ENCODE data around the gene PPP1R1A.

PPP1R1A gene

DNA sequence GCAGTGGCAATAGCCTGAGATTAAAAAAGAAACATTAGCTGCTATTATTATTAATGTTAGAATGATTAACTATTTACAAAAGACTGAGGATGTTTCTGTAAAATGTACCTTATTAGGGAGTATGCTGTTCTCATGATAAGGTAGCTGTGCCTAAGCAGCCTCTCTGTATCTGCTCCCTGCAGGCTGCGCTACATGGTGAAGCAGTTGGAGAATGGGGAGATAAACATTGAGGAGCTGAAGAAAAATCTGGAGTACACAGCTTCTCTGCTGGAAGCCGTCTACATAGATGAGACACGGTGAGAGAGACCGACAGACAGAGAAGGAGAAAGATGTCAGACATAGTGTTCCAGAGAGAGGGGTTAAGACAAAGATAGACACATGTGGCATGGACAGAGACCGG, 21.7 kb downstream of the PPP1R1A start:
- Histone ChIP-seq H3K27me3 (ENCODE audit: low read depth, low read length) (no peaks in the 10 kb centered on the region), H3K9me3 (ENCODE audit: control insufficient read depth in 1 of 2, low read length in 2 of 2) (no peaks in the 10 kb centered on the region), H3K36me3 (ENCODE audit: control insufficient read depth in 1 of 2, insufficient read depth in 2 of 2, low read length in 2 of 2) (peaks cover 5 to 10% of the 10 kb centered on the region in 2 donors), H3K4me1 (ENCODE audit: control insufficient read depth in 1 of 2, insufficient read depth in 2 of 2, low read length in 2 of 2) (peaks cover 0 to 43% of the 10 kb centered on the region in 2 donors), H3K4me3 (ENCODE audit: low read depth in 1 of 2, low read length in 2 of 2) (no peak overlapping the region), H3K27ac (ENCODE audit: low read length) (no peak overlapping the region)

DNA sequence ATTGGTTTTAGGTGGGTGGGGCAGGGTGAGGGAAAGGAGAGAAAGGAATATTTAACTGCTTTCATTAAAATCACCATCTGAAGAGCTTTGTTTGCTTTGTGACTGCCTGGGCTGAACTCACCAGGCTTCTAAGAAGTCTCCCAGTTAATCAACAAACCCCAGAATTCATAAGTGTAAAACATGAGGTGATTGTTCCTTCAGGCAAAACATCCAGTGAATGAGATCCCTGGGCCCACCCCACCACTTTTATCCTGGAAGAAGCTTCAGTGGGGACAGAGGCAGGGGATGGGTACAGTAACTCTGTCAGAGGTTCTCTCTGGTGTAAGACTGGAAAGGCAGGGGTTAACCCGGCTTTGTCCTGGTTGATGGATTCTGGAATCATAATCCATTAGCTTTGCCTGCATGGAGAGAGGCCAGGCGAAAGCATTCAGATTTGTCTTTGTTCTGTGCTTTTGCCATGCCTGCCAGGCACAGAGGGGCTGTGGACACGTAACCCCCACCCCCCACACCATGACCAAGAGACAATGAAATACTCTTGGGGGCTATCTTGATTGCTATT, 22.4 kb downstream of the PPP1R1A start:
- no peaks in the 10 kb centered on the region for H3K9me3 ChIP-seq (ENCODE audit: control insufficient read depth in 1 of 2, low read length in 2 of 2)
- peaks cover 0 to 50% of the 10 kb centered on the region in 2 donors for H3K4me1 ChIP-seq (ENCODE audit: control insufficient read depth in 1 of 2, insufficient read depth in 2 of 2, low read length in 2 of 2)
- H3K4me3 ChIP-seq (ENCODE audit: low read depth in 1 of 2, low read length in 2 of 2) = no peak overlapping the region
- H3K27me3 ChIP-seq (ENCODE audit: low read depth, low read length) = no peaks in the 10 kb centered on the region
- no peak overlapping the region for H3K27ac ChIP-seq (ENCODE audit: low read length)
- H3K36me3 ChIP-seq (ENCODE audit: control insufficient read depth in 1 of 2, insufficient read depth in 2 of 2, low read length in 2 of 2) = peaks cover 5 to 10% of the 10 kb centered on the region in 2 donors

DNA sequence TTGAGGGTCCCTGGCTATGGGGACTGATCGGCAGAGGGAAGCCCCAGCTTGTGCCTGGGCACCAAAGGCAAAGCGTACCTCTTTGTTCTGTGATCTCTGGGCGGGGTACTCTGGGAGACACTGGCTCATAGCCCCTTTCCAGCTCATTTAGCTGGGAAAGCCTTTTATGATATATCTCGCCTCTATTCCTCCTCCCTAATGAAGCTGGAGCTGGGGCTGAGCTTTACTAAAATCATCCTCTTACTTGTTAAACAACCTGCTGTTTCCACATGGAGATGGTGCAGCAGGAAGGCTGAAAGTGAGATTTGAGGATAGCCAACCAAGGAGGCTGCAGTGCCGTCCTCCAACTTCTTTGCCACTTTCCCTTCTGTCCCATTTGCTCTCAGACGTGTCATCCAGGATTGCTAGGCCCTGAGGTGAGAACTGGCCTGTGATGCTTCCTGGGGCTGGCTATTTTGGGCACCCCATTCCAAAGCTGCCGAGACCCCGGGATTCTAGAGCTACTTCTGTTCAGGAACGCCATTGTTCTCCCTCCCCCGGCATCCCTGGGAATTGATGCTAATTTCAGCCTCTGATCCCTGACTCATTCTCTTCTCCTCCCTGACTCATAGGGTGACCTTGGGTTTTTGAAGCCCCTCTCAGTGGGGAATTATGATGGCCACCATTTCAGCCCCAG, 23.0 kb downstream of the PPP1R1A start:
- Histone ChIP-seq H3K4me3 (ENCODE audit: low read depth in 1 of 2, low read length in 2 of 2) (no peak overlapping the region), H3K4me1 (ENCODE audit: control insufficient read depth in 1 of 2, insufficient read depth in 2 of 2, low read length in 2 of 2) (peaks cover 0 to 56% of the 10 kb centered on the region in 2 donors), H3K36me3 (ENCODE audit: control insufficient read depth in 1 of 2, insufficient read depth in 2 of 2, low read length in 2 of 2) (peaks cover 5 to 7% of the 10 kb centered on the region in 2 donors), H3K27ac (ENCODE audit: low read length) (no peak overlapping the region), H3K27me3 (ENCODE audit: low read depth, low read length) (no peaks in the 10 kb centered on the region), H3K9me3 (ENCODE audit: control insufficient read depth in 1 of 2, low read length in 2 of 2) (no peaks in the 10 kb centered on the region)

DNA sequence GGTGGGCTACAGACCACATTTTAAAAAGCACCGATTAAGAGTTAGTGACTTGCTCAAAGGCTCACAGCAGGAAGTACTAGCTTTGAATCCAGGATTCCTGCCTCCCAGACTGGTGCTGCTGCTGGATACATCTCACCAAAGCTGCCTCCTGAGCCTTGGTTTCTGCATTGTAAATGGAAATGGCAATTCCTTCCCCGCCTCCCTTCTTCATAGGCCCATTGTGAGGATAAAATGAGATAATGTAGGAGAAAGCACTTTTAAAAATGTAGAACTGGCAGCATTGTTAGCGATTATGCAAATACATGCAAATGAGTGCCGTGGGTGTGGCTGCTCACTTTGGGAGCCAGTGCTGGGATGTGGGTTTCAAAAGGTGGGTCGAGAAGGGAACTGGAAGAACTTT, 23.7 kb downstream of the PPP1R1A start:
- H3K27me3 ChIP-seq (ENCODE audit: low read depth, low read length) = no peaks in the 10 kb centered on the region
- H3K4me3 ChIP-seq (ENCODE audit: low read depth in 1 of 2, low read length in 2 of 2) = no peak overlapping the region
- peaks cover 0 to under 1% of the 10 kb centered on the region in 2 donors for H3K36me3 ChIP-seq (ENCODE audit: control insufficient read depth in 1 of 2, insufficient read depth in 2 of 2, low read length in 2 of 2)
- peaks cover 4 to 59% of the 10 kb centered on the region in 2 donors for H3K4me1 ChIP-seq (ENCODE audit: control insufficient read depth in 1 of 2, insufficient read depth in 2 of 2, low read length in 2 of 2)
- H3K27ac ChIP-seq (ENCODE audit: low read length) = no peak overlapping the region
- no peaks in the 10 kb centered on the region for H3K9me3 ChIP-seq (ENCODE audit: control insufficient read depth in 1 of 2, low read length in 2 of 2)

GRCh38 chr12:54563787-54564186, 24.7 kb downstream of the PPP1R1A start:
- H3K27me3 ChIP-seq (ENCODE audit: low read depth, low read length) = no peaks in the 10 kb centered on the region
- no peak overlapping the region for H3K4me3 ChIP-seq (ENCODE audit: low read depth in 1 of 2, low read length in 2 of 2)
- no peak overlapping the region for H3K27ac ChIP-seq (ENCODE audit: low read length)
- peaks cover 5 to 59% of the 10 kb centered on the region in 2 donors for H3K4me1 ChIP-seq (ENCODE audit: control insufficient read depth in 1 of 2, insufficient read depth in 2 of 2, low read length in 2 of 2)
- no peaks in the 10 kb centered on the region for H3K36me3 ChIP-seq (ENCODE audit: control insufficient read depth in 1 of 2, insufficient read depth in 2 of 2, low read length in 2 of 2)
- no peaks in the 10 kb centered on the region for H3K9me3 ChIP-seq (ENCODE audit: control insufficient read depth in 1 of 2, low read length in 2 of 2)

GRCh38 chr12:54562750-54563356, 25.6 kb downstream of the PPP1R1A start:
- peaks cover 5 to 59% of the 10 kb centered on the region in 2 donors for H3K4me1 ChIP-seq (ENCODE audit: control insufficient read depth in 1 of 2, insufficient read depth in 2 of 2, low read length in 2 of 2)
- H3K9me3 ChIP-seq (ENCODE audit: control insufficient read depth in 1 of 2, low read length in 2 of 2) = no peaks in the 10 kb centered on the region
- H3K4me3 ChIP-seq (ENCODE audit: low read depth in 1 of 2, low read length in 2 of 2) = peak overlapping the region in 1 of 2 donors; percentile 2
- H3K27me3 ChIP-seq (ENCODE audit: low read depth, low read length) = no peaks in the 10 kb centered on the region
- no peaks in the 10 kb centered on the region for H3K36me3 ChIP-seq (ENCODE audit: control insufficient read depth in 1 of 2, insufficient read depth in 2 of 2, low read length in 2 of 2)
- no peak overlapping the region for H3K27ac ChIP-seq (ENCODE audit: low read length)

DNA sequence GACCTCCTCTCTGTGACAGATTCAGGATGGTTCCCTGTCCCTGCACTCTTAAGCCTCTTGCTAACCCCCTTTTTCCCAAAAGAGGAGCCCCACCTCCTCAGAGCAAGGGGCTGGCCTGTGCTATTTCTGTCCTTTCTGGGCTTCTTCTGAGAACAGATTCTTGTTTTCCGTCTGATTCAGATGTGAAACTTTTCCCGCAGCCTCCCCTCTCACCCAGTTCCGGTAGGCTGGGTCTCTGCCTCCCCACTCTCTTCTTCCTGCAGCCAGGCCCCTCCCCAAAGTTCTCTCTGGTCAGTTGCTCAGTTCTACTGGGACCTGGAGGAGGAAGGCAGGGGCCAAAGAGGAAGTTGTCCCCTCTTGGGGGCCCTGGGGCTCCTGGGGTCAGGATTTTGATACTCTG, 27.3 kb downstream of the PPP1R1A start:
- H3K4me1 ChIP-seq (ENCODE audit: control insufficient read depth in 1 of 2, insufficient read depth in 2 of 2, low read length in 2 of 2) = peaks cover 5 to 54% of the 10 kb centered on the region in 2 donors
- no peaks in the 10 kb centered on the region for H3K27me3 ChIP-seq (ENCODE audit: low read depth, low read length)
- no peaks in the 10 kb centered on the region for H3K9me3 ChIP-seq (ENCODE audit: control insufficient read depth in 1 of 2, low read length in 2 of 2)
- peak overlapping the region; percentile 54 to 62 for H3K4me3 ChIP-seq (ENCODE audit: low read depth in 1 of 2, low read length in 2 of 2)
- peak overlapping the region; percentile 67 for H3K27ac ChIP-seq (ENCODE audit: low read length)
- H3K36me3 ChIP-seq (ENCODE audit: control insufficient read depth in 1 of 2, insufficient read depth in 2 of 2, low read length in 2 of 2) = no peaks in the 10 kb centered on the region

- Histone ChIP-seq H3K36me3 (ENCODE audit: control insufficient read depth in 1 of 2, insufficient read depth in 2 of 2, low read length in 2 of 2) (no peaks in the 10 kb centered on the region), H3K9me3 (ENCODE audit: control insufficient read depth in 1 of 2, low read length in 2 of 2) (no peaks in the 10 kb centered on the region), H3K27ac (ENCODE audit: low read length) (peak overlapping the region; percentile 67), H3K27me3 (ENCODE audit: low read depth, low read length) (no peaks in the 10 kb centered on the region), H3K4me1 (ENCODE audit: control insufficient read depth in 1 of 2, insufficient read depth in 2 of 2, low read length in 2 of 2) (peaks cover 5 to 46% of the 10 kb centered on the region in 2 donors), H3K4me3 (ENCODE audit: low read depth in 1 of 2, low read length in 2 of 2) (peak overlapping the region; percentile 54 to 62)
Measured at GRCh38 chr12:54560374-54560858, 28.0 kb downstream of the PPP1R1A start.

- Histone ChIP-seq H3K27ac (ENCODE audit: low read length) (no peak overlapping the region), H3K4me1 (ENCODE audit: control insufficient read depth in 1 of 2, insufficient read depth in 2 of 2, low read length in 2 of 2) (peaks cover 5 to 33% of the 10 kb centered on the region in 2 donors)
Measured at GRCh38 chr12:54558759-54559158, 29.7 kb downstream of the PPP1R1A start.

GRCh38 chr12:54558311-54558710, 30.1 kb downstream of the PPP1R1A start:
- no peaks in the 10 kb centered on the region for H3K27me3 ChIP-seq (ENCODE audit: low read depth, low read length)
- H3K9me3 ChIP-seq (ENCODE audit: control insufficient read depth in 1 of 2, low read length in 2 of 2) = no peaks in the 10 kb centered on the region
- peaks cover 5 to 29% of the 10 kb centered on the region in 2 donors for H3K4me1 ChIP-seq (ENCODE audit: control insufficient read depth in 1 of 2, insufficient read depth in 2 of 2, low read length in 2 of 2)
- H3K36me3 ChIP-seq (ENCODE audit: control insufficient read depth in 1 of 2, insufficient read depth in 2 of 2, low read length in 2 of 2) = no peaks in the 10 kb centered on the region
- H3K4me3 ChIP-seq (ENCODE audit: low read depth in 1 of 2, low read length in 2 of 2) = no peak overlapping the region
- H3K27ac ChIP-seq (ENCODE audit: low read length) = no peak overlapping the region

More at GRCh38 chr12:54558759-54559158, 29.7 kb downstream of the PPP1R1A start:
- Histone ChIP-seq H3K36me3 (ENCODE audit: control insufficient read depth in 1 of 2, insufficient read depth in 2 of 2, low read length in 2 of 2) (no peaks in the 10 kb centered on the region), H3K27me3 (ENCODE audit: low read depth, low read length) (no peaks in the 10 kb centered on the region), H3K4me3 (ENCODE audit: low read depth in 1 of 2, low read length in 2 of 2) (no peak overlapping the region), H3K9me3 (ENCODE audit: control insufficient read depth in 1 of 2, low read length in 2 of 2) (no peaks in the 10 kb centered on the region)

- H3K36me3 ChIP-seq (ENCODE audit: control insufficient read depth in 1 of 2, insufficient read depth in 2 of 2, low read length in 2 of 2) = no peaks in the 10 kb centered on the region
- no peaks in the 10 kb centered on the region for H3K9me3 ChIP-seq (ENCODE audit: control insufficient read depth in 1 of 2, low read length in 2 of 2)
- no peak overlapping the region for H3K4me3 ChIP-seq (ENCODE audit: low read depth in 1 of 2, low read length in 2 of 2)
- peaks cover 5 to 6% of the 10 kb centered on the region in 2 donors for H3K4me1 ChIP-seq (ENCODE audit: control insufficient read depth in 1 of 2, insufficient read depth in 2 of 2, low read length in 2 of 2)
- H3K27me3 ChIP-seq (ENCODE audit: low read depth, low read length) = no peaks in the 10 kb centered on the region
- H3K27ac ChIP-seq (ENCODE audit: low read length) = no peak overlapping the region
Measured at GRCh38 chr12:54555670-54556257, 32.7 kb downstream of the PPP1R1A start.

Measured in muscle layer of duodenum (tissue), 2 donors.